Uterus (tissue), 4 donors: ENCODE results near the gene CISD1. TPM values are rescaled to one million over a fixed set of nuclear protein-coding genes. Genes with fewer than 3 reads are reported as not detected.

Experiments used
- DNase-seq, 2 donors: peaks; one replicate each; pipeline ENCODE4 v3.0.0-alpha.2; 2019 to 2020
- H3K27ac ChIP-seq, 2 donors: fragments of 200-600 bp; sonication (generic); 1 replicate in 1 of 2; 2 replicates in 1 of 2; pipeline ENCODE4 v1.5.1; 2016 to 2018
- H3K27me3 ChIP-seq, 2 donors: fragments of 200-600 bp; sonication (generic); one replicate each; pipeline ENCODE4 v1.5.1; 2018 to 2019; ENCODE audit warnings: control low read depth in 1 of 2
- H3K36me3 ChIP-seq, 2 donors: fragments of 200-600 bp; sonication (generic); one replicate each; pipeline ENCODE4 v1.5.1; 2019; ENCODE audit warnings: control low read depth in 1 of 2
- H3K4me1 ChIP-seq, 2 donors: fragments of 200-600 bp; sonication (generic); one replicate each; pipeline ENCODE4 v1.5.1; 2018 to 2019; ENCODE audit warnings: control low read depth in 1 of 2
- H3K4me3 ChIP-seq, 2 donors: fragments of 200-600 bp; sonication (generic); 1 replicate in 1 of 2; 2 replicates in 1 of 2; pipeline ENCODE4 v1.5.1; 2018 to 2019; ENCODE audit warnings: mild to moderate bottlenecking in 1 of 2
- H3K9me3 ChIP-seq, 2 donors: fragments of 200-600 bp; sonication (generic); one replicate each; pipeline ENCODE4 v1.5.1; 2019; ENCODE audit warnings: control low read depth in 1 of 2
- CTCF ChIP-seq, 4 experiments: fragments of 200-600 bp in 2 of 4; fragments of 450-650 bp in 2 of 4; sonication (generic) in 2 of 4; IDR thresholded peaks; one replicate each; pipeline ENCODE4 v1.5.1; 2016 to 2019; ENCODE audit warnings: antibody characterized with exemption in 4 of 4, mild to moderate bottlenecking in 2 of 4, moderate library complexity in 1 of 4
- POLR2A ChIP-seq, 2 donors: fragments of 450-650 bp; IDR thresholded peaks; one replicate each; pipeline ENCODE4 v1.6.1; 2016; ENCODE audit warnings: antibody characterized with exemption in 2 of 2, mild to moderate bottlenecking in 1 of 2, moderate library complexity in 1 of 2
- intact Hi-C: fragments of 100-400 bp; cut with DNase I; formaldehyde crosslinking; loops from one replicate; pipeline ENCODE4 v1.15.1; 2023; ENCODE audit warnings: low total_unique reads
- total RNA-seq, 4 donors: library from RNA; depleted of rRNA in 3 of 4; stranded (reverse); fragments of >200 nt in 3 of 4; gene quantifications; one replicate each; pipeline versions ENCODE4 v1.1.0 to v1.2.4, GENCODE V29; 2014 to 2023
- donor health status: DM: yes; HTN: yes; CAD: no.

The CISD1 gene
- total RNA-seq, 4 donors from 2014 or later: 9.7 to 17.4 (median 11.3) TPM

GRCh38 chr10:58311026-58311425 is 42.1 kb downstream of the CISD1 start:
- Histone ChIP-seq H3K27me3 (no peaks in the 10 kb centered on the region), H3K4me1 (no peaks in the 10 kb centered on the region), H3K36me3 (no peaks in the 10 kb centered on the region), H3K27ac (no peak overlapping the region), H3K4me3 (no peak overlapping the region), H3K9me3 (no peaks in the 10 kb centered on the region)
- intact Hi-C loops: no loop called here
- TF ChIP-seq POLR2A (IDR thresholded peaks at IDR 0.05): no peak
- TF ChIP-seq CTCF (IDR thresholded peaks at IDR 0.05): no peak
- no peak for DNase-seq

GRCh38 chr10:58316874-58317273 is 47.9 kb downstream of the CISD1 start:
- no peaks in the 10 kb centered on the region for H3K36me3 ChIP-seq
- H3K27me3 ChIP-seq: no peaks in the 10 kb centered on the region
- TF ChIP-seq POLR2A (IDR thresholded peaks at IDR 0.05): no peak
- no peak for TF ChIP-seq CTCF (IDR thresholded peaks at IDR 0.05)
- no peak overlapping the region for H3K27ac ChIP-seq
- no peaks in the 10 kb centered on the region for H3K9me3 ChIP-seq
- no peak overlapping the region for H3K4me3 ChIP-seq
- intact Hi-C loops: no loop called here
- DNase-seq: no peak
- no peaks in the 10 kb centered on the region for H3K4me1 ChIP-seq

GRCh38 chr10:58318346-58318745 is 49.4 kb downstream of the CISD1 start:
- Histone ChIP-seq H3K27ac (no peak overlapping the region), H3K27me3 (no peaks in the 10 kb centered on the region), H3K36me3 (no peaks in the 10 kb centered on the region), H3K4me1 (no peaks in the 10 kb centered on the region), H3K9me3 (no peaks in the 10 kb centered on the region), H3K4me3 (no peak overlapping the region)
- TF ChIP-seq CTCF (IDR thresholded peaks at IDR 0.05) (no peak), POLR2A (IDR thresholded peaks at IDR 0.05) (no peak)
- no peak for DNase-seq
- intact Hi-C loops: no loop called here

- no peaks in the 10 kb centered on the region for H3K9me3 ChIP-seq
- DNase-seq: no peak
- H3K36me3 ChIP-seq: no peaks in the 10 kb centered on the region
- no peak overlapping the region for H3K4me3 ChIP-seq
- H3K4me1 ChIP-seq: no peaks in the 10 kb centered on the region
- intact Hi-C loops: no loop called here
- no peaks in the 10 kb centered on the region for H3K27me3 ChIP-seq
- no peak overlapping the region for H3K27ac ChIP-seq
- TF ChIP-seq POLR2A (IDR thresholded peaks at IDR 0.05) (no peak), CTCF (IDR thresholded peaks at IDR 0.05) (no peak)
Observed at GRCh38 chr10:58319599-58319998, 50.6 kb downstream of the CISD1 start.

GRCh38 chr10:58320351-58321049 is 51.5 kb downstream of the CISD1 start:
- no peak for DNase-seq
- intact Hi-C loops: no loop called here
- Histone ChIP-seq H3K36me3 (no peaks in the 10 kb centered on the region), H3K4me3 (no peak overlapping the region), H3K4me1 (no peaks in the 10 kb centered on the region), H3K9me3 (no peaks in the 10 kb centered on the region), H3K27ac (no peak overlapping the region), H3K27me3 (no peaks in the 10 kb centered on the region)
- TF ChIP-seq CTCF (IDR thresholded peaks at IDR 0.05) (no peak), POLR2A (IDR thresholded peaks at IDR 0.05) (no peak)
